ENCODE data around the gene NELL1.

The NELL1 gene

DNA sequence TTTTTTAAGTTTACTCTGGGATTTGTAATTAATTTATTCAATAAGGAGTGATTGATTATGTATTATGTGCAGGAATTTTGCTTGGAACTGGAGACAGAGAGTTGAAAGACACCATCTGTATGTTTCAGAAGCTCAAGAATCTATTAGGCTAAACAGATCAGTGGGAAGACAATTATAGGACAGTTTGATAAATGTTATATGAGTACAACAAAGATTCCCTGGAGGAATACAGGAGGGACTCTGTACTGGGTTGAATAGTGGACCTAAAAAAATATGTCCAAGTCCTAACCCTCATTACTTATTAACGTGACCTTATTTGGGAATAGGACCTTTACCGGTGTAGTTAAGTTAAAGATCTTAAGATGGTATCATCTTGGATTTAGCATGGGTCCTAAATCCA, 681.2 kb downstream of the NELL1 start:
- no peak for DNase-seq (ENCODE audit: low read depth, low spot score)
- TF ChIP-seq, protein P1, sequence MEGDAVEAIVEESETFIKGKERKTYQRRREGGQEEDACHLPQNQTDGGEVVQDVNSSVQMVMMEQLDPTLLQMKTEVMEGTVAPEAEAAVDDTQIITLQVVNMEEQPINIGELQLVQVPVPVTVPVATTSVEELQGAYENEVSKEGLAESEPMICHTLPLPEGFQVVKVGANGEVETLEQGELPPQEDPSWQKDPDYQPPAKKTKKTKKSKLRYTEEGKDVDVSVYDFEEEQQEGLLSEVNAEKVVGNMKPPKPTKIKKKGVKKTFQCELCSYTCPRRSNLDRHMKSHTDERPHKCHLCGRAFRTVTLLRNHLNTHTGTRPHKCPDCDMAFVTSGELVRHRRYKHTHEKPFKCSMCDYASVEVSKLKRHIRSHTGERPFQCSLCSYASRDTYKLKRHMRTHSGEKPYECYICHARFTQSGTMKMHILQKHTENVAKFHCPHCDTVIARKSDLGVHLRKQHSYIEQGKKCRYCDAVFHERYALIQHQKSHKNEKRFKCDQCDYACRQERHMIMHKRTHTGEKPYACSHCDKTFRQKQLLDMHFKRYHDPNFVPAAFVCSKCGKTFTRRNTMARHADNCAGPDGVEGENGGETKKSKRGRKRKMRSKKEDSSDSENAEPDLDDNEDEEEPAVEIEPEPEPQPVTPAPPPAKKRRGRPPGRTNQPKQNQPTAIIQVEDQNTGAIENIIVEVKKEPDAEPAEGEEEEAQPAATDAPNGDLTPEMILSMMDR (IDR thresholded peaks at IDR 0.05; ENCODE audit: low read depth, low read length), result no peak
- no peak overlapping the region for H3K4me3 ChIP-seq (ENCODE audit: low read depth, low read length)
- in situ Hi-C loops (cut with HindIII; ENCODE audit: low sequenced_read_pairs), result no loop called here

DNA sequence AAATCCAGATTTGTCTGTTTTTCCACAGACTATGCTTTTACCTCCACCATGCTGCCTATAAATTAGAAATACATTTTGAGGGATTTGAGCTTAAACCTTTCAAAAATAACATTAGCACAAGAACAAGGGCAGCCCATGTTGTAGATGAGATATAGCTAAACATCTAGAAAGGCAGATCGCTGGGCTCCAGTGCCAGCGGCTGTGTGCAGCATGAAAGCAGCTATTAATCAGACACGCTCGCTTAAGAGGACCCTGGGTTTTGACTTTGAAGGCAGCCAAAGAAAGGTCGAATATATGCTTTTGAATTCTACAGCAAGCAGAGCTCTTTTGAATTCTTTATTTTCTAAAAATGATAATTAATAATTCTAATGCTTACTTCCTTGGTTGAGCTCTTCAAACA, 684.0 kb downstream of the NELL1 start:
- TF ChIP-seq, protein P1 (IDR thresholded peaks at IDR 0.05; ENCODE audit: low read depth, low read length), result no peak
- DNase-seq (ENCODE audit: low read depth, low spot score), result no peak
- H3K4me3 ChIP-seq (ENCODE audit: low read depth, low read length), result no peak overlapping the region
- in situ Hi-C loops (cut with HindIII; ENCODE audit: low sequenced_read_pairs), result no loop called here

- TF ChIP-seq, protein P1 (IDR thresholded peaks at IDR 0.05; ENCODE audit: low read depth, low read length), result no peak
- no peak overlapping the region for H3K4me3 ChIP-seq (ENCODE audit: low read depth, low read length)
- DNase-seq (ENCODE audit: low read depth, low spot score), result no peak
- in situ Hi-C loops (cut with HindIII; ENCODE audit: low sequenced_read_pairs), result no loop called here
Observed at GRCh38 chr11:21364866-21365624, 695.7 kb downstream of the NELL1 start.

- H3K4me3 ChIP-seq (ENCODE audit: low read depth, low read length), result no peak overlapping the region
- TF ChIP-seq, protein P1 (IDR thresholded peaks at IDR 0.05; ENCODE audit: low read depth, low read length), result no peak
- in situ Hi-C loops (cut with HindIII; ENCODE audit: low sequenced_read_pairs), result no loop called here
- no peak for DNase-seq (ENCODE audit: low read depth, low spot score)
Observed at GRCh38 chr11:21369947-21370346, 700.6 kb downstream of the NELL1 start.

- no peak for DNase-seq (ENCODE audit: low read depth, low spot score)
- TF ChIP-seq, protein P1 (IDR thresholded peaks at IDR 0.05; ENCODE audit: low read depth, low read length), result no peak
- in situ Hi-C loops (cut with HindIII; ENCODE audit: low sequenced_read_pairs), result no loop called here
- no peak overlapping the region for H3K4me3 ChIP-seq (ENCODE audit: low read depth, low read length)
Observed at GRCh38 chr11:21371044-21371443, 701.7 kb downstream of the NELL1 start.

GRCh38 chr11:21372672-21373071, 703.3 kb downstream of the NELL1 start:
- in situ Hi-C loops (cut with HindIII; ENCODE audit: low sequenced_read_pairs), result no loop called here
- no peak for DNase-seq (ENCODE audit: low read depth, low spot score)
- no peak overlapping the region for H3K4me3 ChIP-seq (ENCODE audit: low read depth, low read length)
- TF ChIP-seq, protein P1 (IDR thresholded peaks at IDR 0.05; ENCODE audit: low read depth, low read length), result no peak

Data from astrocyte of the spinal cord (primary cell).